Mesendoderm (in vitro differentiated cells): ENCODE measurements around the gene PPP1R16B.

Experiments
- DNase-seq: peaks from one replicate; pipeline ENCODE4 v3.0.0; 2013
- H2AK5ac ChIP-seq: 2 replicates; pipeline ENCODE4 v1.6.1; 2013; ENCODE audit warnings: low read length, inconsistent platforms
- H2BK120ac ChIP-seq: 2 replicates; pipeline ENCODE4 v1.6.1; 2013; ENCODE audit warnings: low read depth, mild to moderate bottlenecking, low read length, moderate library complexity, mixed read lengths
- H2BK15ac ChIP-seq: replicated peaks from 2 replicates; pipeline ENCODE4 v1.6.1; 2013; ENCODE audit warnings: low read depth, mild to moderate bottlenecking, moderate library complexity
- H2BK5ac ChIP-seq: 2 replicates; pipeline ENCODE4 v1.6.1; 2013; ENCODE audit warnings: low read length, inconsistent platforms
- H3K18ac ChIP-seq: 2 replicates; pipeline ENCODE4 v1.6.1; 2013; ENCODE audit warnings: mild to moderate bottlenecking, low read length, mixed read lengths
- H3K23ac ChIP-seq: one replicate; pipeline ENCODE4 v1.6.1; 2013; ENCODE audit warnings: low read length
- H3K27ac ChIP-seq: 2 replicates; pipeline ENCODE4 v1.5.1; 2013; ENCODE audit warnings: low read depth, mild to moderate bottlenecking, inconsistent platforms, low read length, moderate library complexity
- H3K27me3 ChIP-seq: 2 replicates; pipeline ENCODE4 v1.6.1; 2013; ENCODE audit warnings: low read length, control low read depth, mild to moderate bottlenecking, inconsistent platforms; ENCODE audit not compliant: insufficient read depth, poor library complexity
- H3K36me3 ChIP-seq: 2 replicates; pipeline ENCODE4 v1.6.1; 2013; ENCODE audit warnings: low read length, inconsistent platforms; ENCODE audit not compliant: control insufficient read depth, insufficient read depth
- H3K4ac ChIP-seq: one replicate; pipeline ENCODE4 v1.6.1; 2013; ENCODE audit warnings: low read depth, mild to moderate bottlenecking, low read length, moderate library complexity
- H3K4me1 ChIP-seq: 2 replicates; pipeline ENCODE4 v1.6.1; 2013; ENCODE audit warnings: low read depth, low read length, inconsistent platforms; ENCODE audit not compliant: control insufficient read depth
- H3K4me2 ChIP-seq: 2 replicates; pipeline ENCODE4 v1.6.1; 2013; ENCODE audit warnings: low read length
- H3K4me3 ChIP-seq: 2 replicates; pipeline ENCODE4 v1.5.1; 2013; ENCODE audit warnings: mild to moderate bottlenecking, low read length
- H3K56ac ChIP-seq: one replicate; pipeline ENCODE4 v1.6.1; 2013; ENCODE audit warnings: low read length
- H3K79me1 ChIP-seq: 2 replicates; pipeline ENCODE4 v1.6.1; 2013; ENCODE audit warnings: low read length, inconsistent platforms
- H3K79me2 ChIP-seq: 2 replicates; pipeline ENCODE4 v1.6.1; 2013; ENCODE audit warnings: mild to moderate bottlenecking, low read length; ENCODE audit not compliant: control insufficient read depth, insufficient read depth
- H3K9ac ChIP-seq: 2 replicates; pipeline ENCODE4 v1.6.1; 2013; ENCODE audit warnings: low read length, inconsistent platforms
- H4K5ac ChIP-seq: one replicate; pipeline ENCODE4 v1.6.1; 2013; ENCODE audit warnings: low read length
- H4K8ac ChIP-seq: one replicate; pipeline ENCODE4 v1.6.1; 2013; ENCODE audit warnings: low read depth, mild to moderate bottlenecking, control low read depth, low read length, moderate library complexity
- WGBS: extraction: QIAGEN DNeasy Blood & Tissue Kit; methylation state at CpG from one replicate; pipeline ENCODE4 v1.1.7; 2013; ENCODE audit warnings: low lambda C conversion rate, missing lambda C conversion rate; ENCODE audit not compliant: insufficient coverage; ENCODE audit errors: extremely low coverage; 5-methylcytosine and 5-hydroxymethylcytosine counted together

Gene PPP1R16B

DNA sequence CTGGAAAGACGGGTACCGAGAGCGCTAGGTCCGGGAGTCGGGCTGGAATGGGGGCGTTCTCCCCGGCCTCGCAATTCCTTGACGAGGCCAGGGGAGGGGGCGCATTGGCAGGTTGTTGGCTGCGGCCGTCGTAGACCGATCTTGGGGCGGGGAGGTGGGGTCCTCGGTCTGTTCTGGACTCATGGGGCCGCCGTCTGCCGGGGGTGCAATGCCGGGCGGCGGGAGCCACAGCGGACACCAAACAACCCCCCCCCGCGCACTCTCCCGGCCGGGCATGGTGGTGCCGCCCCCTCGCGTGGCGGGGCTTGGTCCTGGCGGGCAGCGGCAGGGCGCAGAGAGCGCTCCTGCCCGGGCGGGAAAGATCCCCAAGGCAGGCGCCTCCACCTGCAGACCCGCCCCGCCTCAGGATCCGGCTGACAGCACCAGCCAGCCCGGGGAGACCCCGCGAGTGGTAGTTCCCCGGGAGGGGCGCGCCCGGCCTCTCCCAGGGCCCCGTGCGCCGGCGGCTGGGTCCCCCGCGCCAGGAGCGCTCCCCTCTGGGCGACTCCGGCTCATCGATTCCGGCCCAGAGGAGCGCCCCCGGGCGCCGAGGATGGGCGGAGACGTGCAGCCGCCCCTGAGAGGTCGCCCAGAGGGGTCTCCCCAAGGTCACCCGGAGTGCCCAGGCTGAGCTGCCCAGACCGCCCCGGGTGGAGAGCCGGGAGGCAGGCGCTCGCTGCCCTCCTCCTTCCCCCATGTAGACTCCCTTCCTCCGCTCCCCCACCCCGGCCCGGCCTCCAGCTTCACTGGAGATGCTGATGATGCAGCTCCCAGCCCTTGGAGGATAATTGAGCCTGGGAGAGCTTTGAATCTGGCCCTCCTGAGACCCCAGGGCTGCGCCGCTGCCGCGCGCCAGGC is 709 bp downstream of the PPP1R16B start:
- H4K5ac ChIP-seq, result no peak overlapping the region
- H2AK5ac ChIP-seq, result no peak overlapping the region
- H3K9ac ChIP-seq, result peak overlapping the region; percentile 78
- H2BK15ac ChIP-seq, result no peak overlapping the region
- H3K4ac ChIP-seq, result peak overlapping the region; percentile 58
- H2BK120ac ChIP-seq, result no peak overlapping the region
- peak; percentile 45 for DNase-seq
- no peaks in the 10 kb centered on the region for H3K27me3 ChIP-seq
- H3K4me2 ChIP-seq, result peak overlapping the region; percentile 92
- H3K23ac ChIP-seq, result no peak overlapping the region
- peak overlapping the region; percentile 11 for H3K27ac ChIP-seq
- peak overlapping the region; percentile 81 for H3K18ac ChIP-seq
- WGBS, result no CpG with 5 or more reads among the region's 81 CpGs
- H3K79me1 ChIP-seq, result peaks cover 5% of the 10 kb centered on the region
- no peaks in the 10 kb centered on the region for H3K36me3 ChIP-seq
- no peak overlapping the region for H4K8ac ChIP-seq
- peaks cover 9% of the 10 kb centered on the region for H3K4me1 ChIP-seq
- H3K79me2 ChIP-seq, result peaks cover 5% of the 10 kb centered on the region
- H3K56ac ChIP-seq, result peak overlapping the region; percentile 84
- no peak overlapping the region for H2BK5ac ChIP-seq
- peak overlapping the region; percentile 65 for H3K4me3 ChIP-seq

DNA sequence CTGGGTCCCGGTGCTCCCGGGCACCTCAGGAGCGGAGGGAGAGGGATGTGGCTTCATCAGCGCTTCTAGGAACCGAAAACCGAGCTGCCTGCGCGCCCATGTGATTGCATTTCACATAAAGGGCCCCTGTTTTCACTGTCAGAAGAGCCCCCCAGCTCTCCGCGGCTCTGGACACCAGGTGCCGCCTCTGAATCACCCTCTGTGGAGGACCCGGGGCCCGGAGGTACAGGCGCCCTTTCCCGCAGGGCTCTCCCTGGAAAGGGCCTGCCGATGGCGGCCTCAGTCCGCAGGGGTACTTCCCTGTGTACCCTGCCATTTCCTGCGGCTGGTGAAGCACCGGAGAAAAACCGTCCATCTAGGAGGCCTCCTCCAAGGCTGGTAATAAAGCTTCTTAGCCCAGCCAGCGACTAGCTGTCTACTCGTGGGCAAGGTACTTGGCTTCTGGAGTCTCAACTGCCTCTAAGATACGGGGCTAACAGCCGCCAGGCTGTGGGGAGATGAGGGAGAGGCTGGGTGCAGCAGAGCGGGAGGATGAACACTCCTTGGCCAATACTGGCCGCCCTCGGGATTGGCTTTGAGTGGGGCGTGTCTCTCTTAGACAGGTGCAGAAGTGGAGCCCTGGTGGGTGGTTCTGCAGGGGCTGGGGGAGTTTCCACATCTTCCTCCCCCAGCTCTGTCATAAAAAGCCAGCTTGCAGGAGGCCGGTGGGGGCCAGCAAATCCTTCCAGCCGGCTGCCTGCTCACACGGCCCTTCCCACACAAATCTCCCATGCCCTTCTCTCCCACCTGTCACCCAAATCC is 1.6 kb downstream of the PPP1R16B start:
- peaks cover 5% of the 10 kb centered on the region for H3K79me1 ChIP-seq
- no peak overlapping the region for H2BK120ac ChIP-seq
- H3K4ac ChIP-seq, result no peak overlapping the region
- H3K18ac ChIP-seq, result peak overlapping the region; percentile 36
- no peak overlapping the region for H3K27ac ChIP-seq
- H4K8ac ChIP-seq, result no peak overlapping the region
- DNase-seq, result peak; percentile 15
- no peak overlapping the region for H4K5ac ChIP-seq
- H3K4me3 ChIP-seq, result peak overlapping the region; percentile 65
- peaks cover 5% of the 10 kb centered on the region for H3K79me2 ChIP-seq
- peak overlapping the region; percentile 78 for H3K9ac ChIP-seq
- peak overlapping the region; percentile 92 for H3K4me2 ChIP-seq
- H3K4me1 ChIP-seq, result peaks cover 9% of the 10 kb centered on the region
- H2BK15ac ChIP-seq, result no peak overlapping the region
- H2AK5ac ChIP-seq, result no peak overlapping the region
- H3K23ac ChIP-seq, result no peak overlapping the region
- no peak overlapping the region for H2BK5ac ChIP-seq
- H3K36me3 ChIP-seq, result no peaks in the 10 kb centered on the region
- H3K27me3 ChIP-seq, result no peaks in the 10 kb centered on the region
- no CpG with 5 or more reads among the region's 32 CpGs for WGBS
- H3K56ac ChIP-seq, result peak overlapping the region; percentile 84

DNA sequence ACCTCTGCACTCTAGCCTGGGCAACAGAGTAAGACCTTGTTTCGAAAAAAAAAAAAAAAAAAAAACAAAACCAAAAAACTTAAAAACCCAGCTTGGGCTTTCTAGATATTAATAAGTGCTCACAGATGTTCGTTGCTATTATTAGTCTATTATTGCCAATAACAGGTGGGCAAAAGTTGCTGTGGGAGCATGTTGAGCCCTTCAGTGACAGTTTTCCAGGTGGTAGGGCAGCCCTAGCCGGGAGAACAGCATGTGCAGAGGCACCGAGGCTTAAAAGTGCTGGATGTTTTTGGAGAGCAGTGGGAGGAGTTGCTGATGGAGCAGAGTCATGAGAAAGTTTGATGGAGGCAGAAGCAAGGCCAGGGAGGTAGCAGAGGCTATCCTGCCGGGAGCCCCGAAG is 4.4 kb downstream of the PPP1R16B start:
- H2BK5ac ChIP-seq, result no peak overlapping the region
- peaks cover 5% of the 10 kb centered on the region for H3K79me2 ChIP-seq
- no peak overlapping the region for H2AK5ac ChIP-seq
- no peaks in the 10 kb centered on the region for H3K36me3 ChIP-seq
- no peak overlapping the region for H4K8ac ChIP-seq
- H3K4me1 ChIP-seq, result peaks cover under 1% of the 10 kb centered on the region
- WGBS, result no CpG with 5 or more reads among the region's 6 CpGs
- no peak overlapping the region for H3K4me2 ChIP-seq
- H3K4me3 ChIP-seq, result no peak overlapping the region
- H3K23ac ChIP-seq, result no peak overlapping the region
- H3K4ac ChIP-seq, result no peak overlapping the region
- no peak overlapping the region for H3K18ac ChIP-seq
- peaks cover 8% of the 10 kb centered on the region for H3K79me1 ChIP-seq
- no peak overlapping the region for H2BK15ac ChIP-seq
- no peaks in the 10 kb centered on the region for H3K27me3 ChIP-seq
- no peak overlapping the region for H2BK120ac ChIP-seq
- no peak for DNase-seq
- H4K5ac ChIP-seq, result no peak overlapping the region
- no peak overlapping the region for H3K27ac ChIP-seq
- H3K56ac ChIP-seq, result no peak overlapping the region
- no peak overlapping the region for H3K9ac ChIP-seq

DNA sequence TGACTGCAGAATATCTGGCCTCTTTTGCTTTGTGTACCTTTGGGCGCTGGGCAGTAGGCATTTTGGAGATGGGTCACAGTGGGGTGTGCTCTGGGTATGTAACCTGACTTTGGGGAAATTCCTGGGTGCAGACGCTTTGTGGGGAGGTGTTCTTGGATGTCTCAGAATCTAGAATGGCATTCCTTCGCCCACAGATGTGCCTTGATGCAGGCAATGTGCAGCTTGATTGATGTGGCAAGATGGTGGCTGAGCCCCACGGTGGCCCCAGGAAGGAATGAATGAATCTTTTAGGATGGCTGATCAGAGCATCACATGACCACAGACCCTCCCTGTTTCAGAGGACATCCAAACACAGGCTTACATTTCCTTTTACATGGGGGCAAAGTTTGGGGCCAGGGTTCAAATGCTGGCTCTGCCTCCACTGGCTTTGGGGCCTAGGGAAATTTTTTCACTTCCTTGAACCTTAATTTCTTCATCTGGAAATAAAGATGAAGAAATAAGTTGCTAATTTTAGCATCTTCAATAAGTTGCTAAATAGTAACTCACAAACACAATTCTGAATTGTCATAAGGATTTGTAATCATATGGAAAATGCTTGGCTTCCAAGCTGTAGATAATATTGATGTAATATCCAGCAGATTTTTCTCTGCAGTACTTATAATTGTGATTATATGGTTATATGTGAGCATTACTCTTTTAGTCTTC is 5.6 kb downstream of the PPP1R16B start:
- no CpG with 5 or more reads among the region's 4 CpGs for WGBS
- H3K4ac ChIP-seq, result no peak overlapping the region
- H3K4me1 ChIP-seq, result no peaks in the 10 kb centered on the region
- no peak for DNase-seq
- H2BK15ac ChIP-seq, result no peak overlapping the region
- H3K27ac ChIP-seq, result no peak overlapping the region
- H3K4me2 ChIP-seq, result no peak overlapping the region
- no peak overlapping the region for H3K4me3 ChIP-seq
- no peak overlapping the region for H3K18ac ChIP-seq
- no peak overlapping the region for H2AK5ac ChIP-seq
- no peak overlapping the region for H4K8ac ChIP-seq
- no peak overlapping the region for H2BK120ac ChIP-seq
- no peak overlapping the region for H3K9ac ChIP-seq
- H3K36me3 ChIP-seq, result no peaks in the 10 kb centered on the region
- H3K27me3 ChIP-seq, result no peaks in the 10 kb centered on the region
- no peak overlapping the region for H2BK5ac ChIP-seq
- peaks cover 5% of the 10 kb centered on the region for H3K79me2 ChIP-seq
- no peak overlapping the region for H3K56ac ChIP-seq
- no peak overlapping the region for H3K23ac ChIP-seq
- H4K5ac ChIP-seq, result no peak overlapping the region
- peaks cover 8% of the 10 kb centered on the region for H3K79me1 ChIP-seq

DNA sequence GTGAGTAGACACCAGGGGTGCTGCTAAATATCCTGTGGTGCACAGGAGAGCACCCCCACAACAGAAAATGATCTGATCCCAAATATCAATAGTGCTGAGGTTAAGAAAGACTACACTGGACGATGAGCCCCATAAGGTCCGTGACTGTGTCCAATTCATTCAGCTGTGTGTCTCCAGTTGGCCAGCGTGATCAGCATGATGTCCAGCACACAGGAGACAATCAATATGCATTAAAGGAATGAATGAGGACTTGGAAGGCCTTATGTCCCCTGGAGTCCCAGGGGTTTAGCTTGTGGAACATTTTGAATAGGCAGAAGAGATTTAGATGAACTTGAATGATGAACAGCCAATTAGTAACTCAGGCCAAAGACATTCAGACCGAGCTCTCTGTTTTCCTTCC is 6.3 kb downstream of the PPP1R16B start:
- Histone ChIP-seq H3K4me2 (no peak overlapping the region), H3K36me3 (no peaks in the 10 kb centered on the region), H2BK5ac (no peak overlapping the region), H4K5ac (no peak overlapping the region), H2BK120ac (no peak overlapping the region), H3K9ac (no peak overlapping the region), H3K56ac (no peak overlapping the region), H3K18ac (no peak overlapping the region), H3K4ac (no peak overlapping the region), H3K79me1 (peaks cover 8% of the 10 kb centered on the region), H3K4me3 (no peak overlapping the region), H3K27me3 (no peaks in the 10 kb centered on the region), H3K79me2 (peaks cover 5% of the 10 kb centered on the region), H3K4me1 (no peaks in the 10 kb centered on the region), H2AK5ac (no peak overlapping the region), H4K8ac (no peak overlapping the region), H3K27ac (no peak overlapping the region), H3K23ac (no peak overlapping the region), H2BK15ac (no peak overlapping the region)
- no peak for DNase-seq
- no CpG with 5 or more reads among the region's 4 CpGs for WGBS
